Lower lobe of right lung (tissue), 2 donors: ENCODE results near the gene CWC27. TPM values are rescaled to one million over a fixed set of nuclear protein-coding genes. Genes with fewer than 3 reads are reported as not detected.

Experiments
- ATAC-seq, 2 donors: fragments of 200-7000 bp; cut with Tn5 transposase; one replicate each; pipeline ENCODE4 v1.9.1; 2020 to 2022; ENCODE audit warnings: mild to moderate bottlenecking in 2 of 2, moderate library complexity in 2 of 2
- DNase-seq: peaks from one replicate; pipeline ENCODE4 v3.0.0-alpha.2; 2020
- H3K27ac ChIP-seq: fragments of 200-600 bp; one replicate; pipeline ENCODE4 v1.8.0; 2022
- H3K27me3 ChIP-seq: fragments of 200-600 bp; one replicate; pipeline ENCODE4 v1.8.0; 2022; ENCODE audit warnings: low read depth
- H3K36me3 ChIP-seq: fragments of 200-600 bp; one replicate; pipeline ENCODE4 v1.8.0; 2022; ENCODE audit warnings: mild to moderate bottlenecking
- H3K4me1 ChIP-seq: fragments of 200-600 bp; one replicate; pipeline ENCODE4 v1.8.0; 2022
- H3K4me3 ChIP-seq: fragments of 200-600 bp; one replicate; pipeline ENCODE4 v1.8.0; 2022; ENCODE audit warnings: mild to moderate bottlenecking
- H3K9me3 ChIP-seq: fragments of 200-600 bp; one replicate; pipeline ENCODE4 v1.8.0; 2022
- CTCF ChIP-seq: fragments of 200-600 bp; IDR thresholded peaks from one replicate; pipeline ENCODE4 v1.8.0; 2022; ENCODE audit warnings: antibody characterized with exemption, mild to moderate bottlenecking
- intact Hi-C: fragments of 100-400 bp; cut with DNase I; formaldehyde crosslinking; loops from one replicate; pipeline ENCODE4 v1.11.0; 2022
- total RNA-seq: library from RNA; stranded (reverse); fragmentation: NEBNext Ultra II Directional; extraction: Animal tissue kit (Norgen Biotek cat#: 25700); gene quantifications from one replicate; pipeline ENCODE4 v1.2.1, GENCODE V29; 2021
- donor health status: DM: no; HTN: yes; CAD: no; lungs with severe emphysema.

The CWC27 gene
- total RNA-seq, 1 donor from 2014 or later: 17.3 TPM

DNA sequence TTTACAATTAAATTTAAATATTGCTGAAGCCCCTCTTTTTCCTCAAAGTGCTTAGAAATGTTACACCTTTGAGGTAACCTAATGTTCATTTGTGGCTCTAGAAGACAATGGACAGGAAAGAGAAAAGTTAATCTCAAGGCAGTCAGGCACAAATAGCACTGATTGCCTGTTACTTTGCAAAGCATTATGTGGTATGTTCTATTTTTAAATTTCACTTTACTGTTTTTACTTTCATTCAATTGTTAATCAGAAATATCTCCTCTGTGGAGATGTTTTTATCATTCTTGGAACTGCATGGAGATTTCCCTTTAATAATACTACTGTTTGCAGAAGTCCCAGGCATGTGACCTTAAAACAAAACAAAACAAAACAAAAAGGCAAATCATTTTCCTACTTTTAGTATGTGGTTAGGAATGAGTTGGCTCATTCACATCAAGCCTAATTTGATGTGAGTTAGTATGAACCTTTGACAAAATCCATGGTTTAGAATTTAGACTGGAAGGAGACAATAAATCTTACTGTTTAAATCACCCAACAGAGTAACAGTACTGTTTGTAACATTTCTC, 67.5 kb downstream of the CWC27 start:
- H3K27ac ChIP-seq: no peak overlapping the region
- ATAC-seq (no peak), DNase-seq (no peak)
- no peaks in the 10 kb centered on the region for H3K36me3 ChIP-seq
- no peaks in the 10 kb centered on the region for H3K27me3 ChIP-seq
- no peak for TF ChIP-seq CTCF
- no peak overlapping the region for H3K4me3 ChIP-seq
- intact Hi-C loops: no loop called here
- H3K9me3 ChIP-seq: no peaks in the 10 kb centered on the region
- no peaks in the 10 kb centered on the region for H3K4me1 ChIP-seq

DNA sequence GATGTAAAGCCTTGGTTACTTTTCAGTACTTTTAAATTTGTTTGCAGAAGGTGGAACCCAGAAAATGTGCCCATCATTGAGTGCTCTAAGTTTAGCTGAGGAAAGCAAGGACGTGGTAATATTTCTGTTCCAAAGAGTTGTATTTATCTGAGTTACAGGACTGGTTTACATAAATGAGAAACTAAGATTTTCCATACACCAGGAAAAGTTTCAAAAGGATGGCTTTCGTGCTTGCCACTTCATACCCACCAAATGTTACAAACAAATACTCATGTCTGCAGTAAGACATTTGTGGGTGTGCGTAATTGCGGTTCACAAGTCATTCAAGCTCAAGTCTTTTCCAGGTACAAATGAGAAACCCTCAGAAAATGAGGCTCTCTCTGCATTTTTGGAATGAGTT, 68.1 kb downstream of the CWC27 start:
- DNase-seq (no peak), ATAC-seq (no peak)
- Histone ChIP-seq H3K27me3 (no peaks in the 10 kb centered on the region), H3K4me1 (no peaks in the 10 kb centered on the region), H3K27ac (no peak overlapping the region), H3K36me3 (no peaks in the 10 kb centered on the region), H3K4me3 (no peak overlapping the region), H3K9me3 (no peaks in the 10 kb centered on the region)
- no peak for TF ChIP-seq CTCF
- intact Hi-C loops: no loop called here

DNA sequence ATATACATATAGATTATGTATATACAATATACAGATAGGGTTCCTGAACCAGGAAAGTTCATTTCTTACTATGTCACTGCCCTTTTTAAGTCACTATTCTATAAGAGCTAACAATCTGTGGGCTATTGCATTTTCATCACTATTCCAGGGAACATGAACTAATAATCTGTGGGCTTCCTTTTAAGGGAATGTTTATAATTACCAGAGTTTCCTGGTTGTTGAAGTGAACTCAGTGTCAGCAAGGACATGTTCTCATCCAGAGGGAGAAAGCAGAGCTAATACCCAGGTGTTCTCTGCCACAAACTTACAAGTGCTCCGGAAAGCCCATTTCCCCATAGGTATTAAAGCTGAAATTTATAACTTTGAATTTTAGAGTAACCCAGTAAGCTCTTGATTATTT, 69.6 kb downstream of the CWC27 start:
- Histone ChIP-seq H3K27me3 (no peaks in the 10 kb centered on the region), H3K4me3 (no peak overlapping the region), H3K36me3 (no peaks in the 10 kb centered on the region), H3K27ac (no peak overlapping the region), H3K9me3 (no peaks in the 10 kb centered on the region), H3K4me1 (no peaks in the 10 kb centered on the region)
- no peak for ATAC-seq
- DNase-seq: no peak
- intact Hi-C loops: no loop called here
- TF ChIP-seq CTCF: no peak

DNA sequence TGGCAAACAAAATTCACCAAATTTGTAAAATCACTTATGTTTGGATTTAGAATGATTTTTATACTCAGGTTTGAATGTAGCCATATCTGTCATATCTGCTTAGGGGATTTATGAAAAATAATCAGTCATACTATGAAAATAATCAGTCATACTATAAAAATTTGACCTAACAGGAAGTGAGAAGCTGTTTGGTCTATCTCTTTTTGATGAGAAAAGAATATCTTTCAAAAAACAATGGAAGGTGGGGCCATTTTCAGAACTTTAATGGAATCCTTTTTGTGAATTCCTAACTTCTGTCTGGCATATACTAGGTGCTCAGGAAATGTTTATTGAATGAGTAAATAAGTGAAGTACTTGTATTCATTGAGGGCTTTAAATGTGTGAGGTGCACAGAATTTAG, 70.1 kb downstream of the CWC27 start:
- no peaks in the 10 kb centered on the region for H3K27me3 ChIP-seq
- H3K9me3 ChIP-seq: no peaks in the 10 kb centered on the region
- H3K36me3 ChIP-seq: no peaks in the 10 kb centered on the region
- DNase-seq (no peak), ATAC-seq (no peak)
- no peak overlapping the region for H3K4me3 ChIP-seq
- no peak for TF ChIP-seq CTCF
- H3K4me1 ChIP-seq: no peaks in the 10 kb centered on the region
- intact Hi-C loops: no loop called here
- H3K27ac ChIP-seq: no peak overlapping the region

GRCh38 chr5:64839936-64840335, 71.2 kb downstream of the CWC27 start:
- DNase-seq: no peak
- Histone ChIP-seq H3K27me3 (no peaks in the 10 kb centered on the region), H3K9me3 (no peaks in the 10 kb centered on the region), H3K4me3 (no peak overlapping the region), H3K27ac (no peak overlapping the region), H3K36me3 (no peaks in the 10 kb centered on the region), H3K4me1 (no peaks in the 10 kb centered on the region)
- TF ChIP-seq CTCF: no peak
- ATAC-seq: no peak
- intact Hi-C loops: no loop called here

DNA sequence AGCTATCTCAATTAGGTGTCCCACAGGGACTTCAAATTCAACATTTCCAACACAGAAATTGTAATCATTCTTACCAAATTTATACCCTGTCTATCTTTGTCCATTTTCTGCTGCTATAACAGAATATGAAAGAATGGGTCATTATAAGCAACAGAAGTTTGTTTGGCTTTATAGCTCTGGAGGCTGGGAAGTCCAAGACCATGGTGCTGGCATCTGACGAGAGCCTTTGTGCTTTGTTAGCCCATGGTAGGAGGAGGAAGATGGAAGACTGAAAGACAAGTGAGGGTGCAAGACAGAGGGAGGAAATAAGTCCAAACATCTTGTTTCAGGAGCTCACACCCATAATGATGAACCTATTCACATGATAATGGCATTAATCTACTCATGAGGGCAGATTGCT, 72.2 kb downstream of the CWC27 start:
- ATAC-seq (no peak), DNase-seq (no peak)
- H3K4me3 ChIP-seq: no peak overlapping the region
- no peak overlapping the region for H3K27ac ChIP-seq
- H3K36me3 ChIP-seq: no peaks in the 10 kb centered on the region
- no peaks in the 10 kb centered on the region for H3K27me3 ChIP-seq
- intact Hi-C loops: no loop called here
- peaks cover 8% of the 10 kb centered on the region for H3K9me3 ChIP-seq
- TF ChIP-seq CTCF: no peak
- H3K4me1 ChIP-seq: no peaks in the 10 kb centered on the region
